Lower leg skin (tissue), 3 donors: ENCODE results near the gene PSD2.

Experiments used
- POLR2A ChIP-seq, 2 donors: fragments of 450-650 bp; IDR thresholded peaks; one replicate each; pipeline ENCODE4 v1.6.1; 2016 to 2017; ENCODE audit warnings: antibody characterized with exemption in 2 of 2, mild to moderate bottlenecking in 1 of 2, moderate library complexity in 1 of 2
- TF ChIP-seq, protein P1 (sequence below), 3 donors: fragments of 450-650 bp; IDR thresholded peaks; one replicate each; pipeline ENCODE4 v1.5.1; 2016; ENCODE audit warnings: antibody characterized with exemption in 3 of 3, mild to moderate bottlenecking in 3 of 3, moderate library complexity in 2 of 3

- TF ChIP-seq, protein P1, sequence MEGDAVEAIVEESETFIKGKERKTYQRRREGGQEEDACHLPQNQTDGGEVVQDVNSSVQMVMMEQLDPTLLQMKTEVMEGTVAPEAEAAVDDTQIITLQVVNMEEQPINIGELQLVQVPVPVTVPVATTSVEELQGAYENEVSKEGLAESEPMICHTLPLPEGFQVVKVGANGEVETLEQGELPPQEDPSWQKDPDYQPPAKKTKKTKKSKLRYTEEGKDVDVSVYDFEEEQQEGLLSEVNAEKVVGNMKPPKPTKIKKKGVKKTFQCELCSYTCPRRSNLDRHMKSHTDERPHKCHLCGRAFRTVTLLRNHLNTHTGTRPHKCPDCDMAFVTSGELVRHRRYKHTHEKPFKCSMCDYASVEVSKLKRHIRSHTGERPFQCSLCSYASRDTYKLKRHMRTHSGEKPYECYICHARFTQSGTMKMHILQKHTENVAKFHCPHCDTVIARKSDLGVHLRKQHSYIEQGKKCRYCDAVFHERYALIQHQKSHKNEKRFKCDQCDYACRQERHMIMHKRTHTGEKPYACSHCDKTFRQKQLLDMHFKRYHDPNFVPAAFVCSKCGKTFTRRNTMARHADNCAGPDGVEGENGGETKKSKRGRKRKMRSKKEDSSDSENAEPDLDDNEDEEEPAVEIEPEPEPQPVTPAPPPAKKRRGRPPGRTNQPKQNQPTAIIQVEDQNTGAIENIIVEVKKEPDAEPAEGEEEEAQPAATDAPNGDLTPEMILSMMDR (IDR thresholded peaks at IDR 0.05): no peak
- TF ChIP-seq POLR2A (IDR thresholded peaks at IDR 0.05): no peak
Measured at GRCh38 chr5:139835656-139836055, 40.0 kb downstream of the PSD2 start.
